HepG2 (cell line): ENCODE results near the gene ORM1. TPM values are rescaled to one million over a fixed set of nuclear protein-coding genes. Genes with fewer than 3 reads are reported as not detected.

Experiments
- BCL6 ChIP-seq: IDR thresholded peaks from 2 replicates; pipeline ENCODE4 v1.6.1; 2016; ENCODE audit warnings: missing genetic modification reagents, missing compliant biosample characterization
- CTCF ChIP-seq: sonication (generic); formaldehyde crosslinking; IDR thresholded peaks from 2 replicates; pipeline ENCODE4 v1.5.0; 2020; ENCODE audit warnings: mild to moderate bottlenecking, missing genetic modification reagents, moderate library complexity
- DNMT3B ChIP-seq: conservative IDR thresholded peaks from 2 replicates; pipeline ENCODE4 v1.6.1; 2016; ENCODE audit warnings: missing biosample characterization, control low read depth
- GPBP1L1 ChIP-seq: sonication (generic); formaldehyde crosslinking; IDR thresholded peaks from 2 replicates; pipeline ENCODE4 v1.5.0; 2020; ENCODE audit warnings: mild to moderate bottlenecking, missing genetic modification reagents
- HDAC1 ChIP-seq: sonication (generic); formaldehyde crosslinking; IDR thresholded peaks from 2 replicates; pipeline ENCODE4 v1.5.1; 2020; ENCODE audit warnings: mild to moderate bottlenecking, missing genetic modification reagents
- HMGXB4 ChIP-seq, 2 experiments: sonication (generic) in 1 of 2; formaldehyde crosslinking in 1 of 2; IDR thresholded peaks; 2 replicates each; pipeline versions ENCODE4 v1.4.0 to v1.6.1; 2018 to 2020; ENCODE audit warnings: missing genetic modification reagents in 2 of 2, borderline replicate concordance in 1 of 2, low read depth in 1 of 2, mild to moderate bottlenecking in 1 of 2, missing biosample characterization in 1 of 2
- MYC ChIP-seq: sonication (generic); formaldehyde crosslinking; IDR thresholded peaks from 2 replicates; pipeline ENCODE4 v1.9.0; 2021; ENCODE audit warnings: missing genetic modification reagents, borderline replicate concordance
- MYPOP ChIP-seq: sonication (generic); formaldehyde crosslinking; IDR thresholded peaks from 2 replicates; pipeline ENCODE4 v1.8.1; 2023; ENCODE audit warnings: mild to moderate bottlenecking, moderate library complexity, missing genetic modification reagents
- NCOA2 ChIP-seq: sonication (generic); formaldehyde crosslinking; IDR thresholded peaks from 2 replicates; pipeline ENCODE4 v1.8.0; 2022; ENCODE audit warnings: inconsistent platforms
- RAD21 ChIP-seq: fragments of 450-650 bp; formaldehyde crosslinking; IDR thresholded peaks from 2 replicates; pipeline ENCODE4 v1.5.0; 2020; ENCODE audit warnings: mild to moderate bottlenecking
- ZC3H13 ChIP-seq: sonication (generic); formaldehyde crosslinking; IDR thresholded peaks from 2 replicates; pipeline ENCODE4 v1.8.1; 2023; ENCODE audit warnings: mild to moderate bottlenecking, missing genetic modification reagents, moderate library complexity
- ZFP36 ChIP-seq: fragments of 150-350 bp; IDR thresholded peaks from 2 replicates; pipeline ENCODE4 v1.6.1; 2018; ENCODE audit warnings: borderline replicate concordance, low read length, low read depth; ENCODE audit not compliant: partially characterized antibody
- ZNF121 ChIP-seq: sonication (generic); formaldehyde crosslinking; IDR thresholded peaks from 2 replicates; pipeline ENCODE4 v1.5.0; 2020; ENCODE audit warnings: mild to moderate bottlenecking, missing genetic modification reagents
- ZNF350 ChIP-seq: sonication (generic); formaldehyde crosslinking; IDR thresholded peaks from 2 replicates; pipeline ENCODE4 v1.4.0; 2020; ENCODE audit warnings: mild to moderate bottlenecking, low read depth, missing genetic modification reagents, borderline replicate concordance
- ZNF382 ChIP-seq: sonication (generic); formaldehyde crosslinking; IDR thresholded peaks from 2 replicates; pipeline ENCODE4 v1.5.0; 2020; ENCODE audit warnings: missing genetic modification reagents, mild to moderate bottlenecking, borderline replicate concordance
- ZNF563 ChIP-seq: sonication (generic); formaldehyde crosslinking; IDR thresholded peaks from 2 replicates; pipeline ENCODE4 v1.8.0; 2022; ENCODE audit warnings: mild to moderate bottlenecking, moderate library complexity, missing genetic modification reagents
- ZNF687 ChIP-seq: sonication (generic); formaldehyde crosslinking; IDR thresholded peaks from 2 replicates; pipeline ENCODE4 v1.5.1; 2020; ENCODE audit warnings: mild to moderate bottlenecking, missing genetic modification reagents, moderate library complexity
- ZNF724P ChIP-seq: sonication (generic); formaldehyde crosslinking; IDR thresholded peaks from 2 replicates; pipeline ENCODE4 v1.8.0; 2022; ENCODE audit warnings: missing genetic modification reagents, borderline replicate concordance
- ZNF883 ChIP-seq: sonication (generic); formaldehyde crosslinking; IDR thresholded peaks from 2 replicates; pipeline ENCODE4 v1.5.1; 2020; ENCODE audit warnings: mild to moderate bottlenecking, missing genetic modification reagents; ENCODE audit errors: not compliant biosample characterization
- polyA plus RNA-seq, 8 experiments: library from polyadenylated mRNA; depleted of rRNA in 3 of 8; stranded (reverse) in 7 of 8; unstranded in 1 of 8; fragments of >200 nt; fragmentation: Illumina TruSeq in 4 of 8; extraction: Trizol in 4 of 8; gene quantifications; 2 replicates each; pipeline versions ENCODE4 v1.2.1 to v1.2.3, GENCODE V29; 2011 to 2016; ENCODE audit warnings: low read depth in 4 of 8, missing spikeins in 1 of 8, mixed read lengths in 1 of 8; ENCODE audit not compliant: insufficient read depth in 1 of 8
- total RNA-seq, 5 experiments: library from RNA; depleted of rRNA; stranded (reverse); fragments of >200 nt; fragmentation: Illumina TruSeq; extraction: Trizol; gene quantifications; 2 replicates each; pipeline ENCODE4 v1.2.3, GENCODE V29; 2016; ENCODE audit warnings: low read depth in 1 of 5

The ORM1 gene
- total and polyA plus RNA-seq, 2 of the 13 experiments (the other 11 are each of a cell fraction or from before 2014, with no cell fraction given): 699 to 1,180 TPM

- TF ChIP-seq CTCF (CRISPR knock-in tag) (peak; percentile 88), ZNF350 (CRISPR knock-in tag) (no peak), ZFP36 (no peak), ZNF724P (CRISPR knock-in tag) (no peak), ZNF382 (CRISPR knock-in tag) (no peak), DNMT3B (CRISPR knock-in tag) (no peak), HMGXB4 (CRISPR knock-in tag; IDR thresholded peaks at IDR 0.05; ENCODE audit: borderline replicate concordance in 1 of 2, low read depth in 1 of 2) (peak in 1 of 2 experiments; percentile 21; a peak in 1 of 4 replicates), ZNF563 (CRISPR knock-in tag) (no peak), ZC3H13 (no peak), MYPOP (CRISPR knock-in tag) (no peak), BCL6 (CRISPR knock-in tag) (peak; percentile 37; the same call in 1 of the 2 replicates), MYC (peak; percentile 30; the same call in 1 of the 2 replicates), ZNF687 (peak; percentile 37; the same call in 1 of the 2 replicates), ZNF121 (CRISPR knock-in tag) (no peak), RAD21 (peak; percentile 77), HDAC1 (0 out of 2 replicates have a peak, but pooled peaks have one; percentile 32), GPBP1L1 (CRISPR knock-in tag) (no peak), ZNF883 (CRISPR knock-in tag) (no peak), NCOA2 (CRISPR knock-in tag) (no peak)
These were observed 31.8 kb upstream of the ORM1 start (continued) for GRCh38 chr9:114291064-114291474.
